AG09319 (cell line): ENCODE results near the gene PAGE3.

ENCODE experiments used
- DNase-seq: peaks from one replicate; pipeline ENCODE4 v3.0.0-alpha.2; 2010; ENCODE audit warnings: low read depth; ENCODE audit errors: extremely low read depth
- TF ChIP-seq, protein P1 (sequence below): IDR thresholded peaks from 2 replicates; pipeline ENCODE4 v1.5.1; 2011; ENCODE audit warnings: low read depth, mild to moderate bottlenecking, inconsistent platforms, low read length, moderate library complexity

Gene PAGE3

GRCh38 chrX:55220119-55220794 lies 44.5 kb downstream of the PAGE3 start, which contains the start of gene PAGE5:
Gene PAGE5, plus strand, starts transcription at chrX:55220346. Its CDS starts 1,037 bp downstream, at chrX:55221383.
- DNase-seq, result no peak
- TF ChIP-seq, protein P1, sequence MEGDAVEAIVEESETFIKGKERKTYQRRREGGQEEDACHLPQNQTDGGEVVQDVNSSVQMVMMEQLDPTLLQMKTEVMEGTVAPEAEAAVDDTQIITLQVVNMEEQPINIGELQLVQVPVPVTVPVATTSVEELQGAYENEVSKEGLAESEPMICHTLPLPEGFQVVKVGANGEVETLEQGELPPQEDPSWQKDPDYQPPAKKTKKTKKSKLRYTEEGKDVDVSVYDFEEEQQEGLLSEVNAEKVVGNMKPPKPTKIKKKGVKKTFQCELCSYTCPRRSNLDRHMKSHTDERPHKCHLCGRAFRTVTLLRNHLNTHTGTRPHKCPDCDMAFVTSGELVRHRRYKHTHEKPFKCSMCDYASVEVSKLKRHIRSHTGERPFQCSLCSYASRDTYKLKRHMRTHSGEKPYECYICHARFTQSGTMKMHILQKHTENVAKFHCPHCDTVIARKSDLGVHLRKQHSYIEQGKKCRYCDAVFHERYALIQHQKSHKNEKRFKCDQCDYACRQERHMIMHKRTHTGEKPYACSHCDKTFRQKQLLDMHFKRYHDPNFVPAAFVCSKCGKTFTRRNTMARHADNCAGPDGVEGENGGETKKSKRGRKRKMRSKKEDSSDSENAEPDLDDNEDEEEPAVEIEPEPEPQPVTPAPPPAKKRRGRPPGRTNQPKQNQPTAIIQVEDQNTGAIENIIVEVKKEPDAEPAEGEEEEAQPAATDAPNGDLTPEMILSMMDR, result no peak

GRCh38 chrX:55213381-55213780 lies 51.3 kb downstream of the PAGE3 start:
- DNase-seq, result no peak
- TF ChIP-seq, protein P1, result no peak

DNA sequence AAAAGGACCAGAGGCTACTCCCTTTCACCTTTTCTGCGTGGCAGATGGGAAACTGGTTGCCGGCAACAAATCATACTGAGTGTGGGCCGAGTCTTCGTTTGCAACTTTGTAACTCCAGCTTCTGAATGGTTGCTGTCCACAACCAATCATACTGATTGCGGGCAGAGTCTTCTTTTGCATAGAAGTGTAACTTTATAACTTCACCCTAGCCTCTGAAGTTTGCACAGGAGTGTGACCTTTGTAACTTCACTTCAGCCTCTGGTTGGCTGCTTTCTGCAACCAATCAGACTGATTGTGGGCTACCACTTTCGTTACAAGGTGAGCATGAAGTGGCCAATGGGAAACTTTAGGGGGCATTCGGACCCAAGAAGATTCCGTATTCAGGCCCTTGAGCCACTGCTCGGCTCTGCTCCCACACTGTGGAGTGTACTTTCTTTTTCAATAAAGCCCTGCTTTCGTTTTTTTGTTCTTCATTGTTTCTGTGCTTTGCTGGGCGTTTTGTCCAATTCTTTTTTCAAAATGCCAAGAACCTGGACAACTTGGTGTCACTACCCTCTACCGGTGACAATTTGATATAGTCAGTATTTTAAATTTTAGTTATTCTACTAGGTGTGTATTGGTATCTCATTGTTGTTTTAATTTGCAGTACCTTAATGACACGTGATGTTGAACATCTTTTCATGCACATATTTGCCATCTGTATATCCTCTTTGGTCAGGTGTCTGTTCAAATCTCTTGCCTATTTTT lies 53.6 kb downstream of the PAGE3 start:
- TF ChIP-seq, protein P1, result no peak
- DNase-seq, result no peak
